HG03565 (cell line): ENCODE data around the gene PPP6R1.

ENCODE experiments used
- ATAC-seq: cut with Tn5 transposase; IDR thresholded peaks from one replicate; pipeline ENCODE4 v1.9.1; 2021; ENCODE audit warnings: mild to moderate bottlenecking, moderate library complexity; ENCODE audit not compliant: unreplicated experiment

The PPP6R1 gene

DNA sequence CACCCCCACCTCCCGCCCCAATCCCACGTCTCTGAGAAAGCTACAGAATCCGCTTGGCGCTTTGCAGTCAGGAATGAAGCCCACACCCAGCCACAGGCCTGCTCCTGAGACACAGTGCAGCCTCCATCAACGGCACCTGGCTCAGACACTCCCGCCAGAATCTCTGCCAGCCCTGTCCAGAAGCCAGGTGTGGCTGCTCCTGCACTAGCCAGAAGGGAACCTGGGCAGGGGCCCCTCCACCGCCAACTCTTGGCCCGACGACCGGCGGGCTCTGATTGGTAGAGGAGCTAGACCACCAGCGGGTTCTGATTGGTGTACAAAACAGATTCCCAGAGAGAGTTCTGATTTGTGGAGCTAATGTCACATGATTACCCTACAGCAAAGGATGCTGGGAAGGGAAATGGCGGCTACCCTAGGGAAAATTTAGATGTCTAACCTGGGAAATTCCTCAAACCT lies 2.9 kb upstream of the PPP6R1 start:
- ATAC-seq = no peak

DNA sequence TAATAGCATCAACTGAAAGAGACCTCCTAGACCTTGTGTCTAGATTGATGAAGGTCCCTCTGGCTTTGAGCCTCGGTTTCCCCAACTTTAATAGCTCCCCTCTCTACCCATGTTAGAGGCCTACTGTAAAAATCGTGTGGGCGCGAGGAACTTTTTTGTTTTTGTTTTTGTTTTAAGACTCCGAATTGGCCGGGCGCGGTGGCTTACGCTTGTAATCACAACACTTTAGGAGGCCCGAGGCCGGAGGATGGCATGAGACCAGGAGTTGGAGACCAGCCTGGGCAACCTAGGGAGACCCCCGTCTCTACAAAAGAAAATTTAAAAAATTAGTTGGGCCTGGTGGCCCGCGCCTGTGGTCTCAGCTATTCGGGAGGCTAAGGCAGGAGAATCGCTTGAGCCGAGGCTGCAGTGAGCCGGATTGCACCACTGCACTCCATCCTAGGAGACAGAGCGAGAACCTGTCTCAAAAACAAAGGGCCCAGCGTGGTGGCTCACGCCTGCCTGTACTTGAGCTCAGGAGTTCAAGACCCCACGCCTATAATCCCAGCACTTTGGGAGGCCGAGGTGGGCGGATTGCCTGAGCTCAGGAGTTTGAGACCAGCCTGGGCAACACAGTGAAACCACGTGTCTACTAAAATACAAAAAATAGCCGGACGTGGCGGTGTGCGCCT lies 858 bp upstream of the PPP6R1 start:
- no peak for ATAC-seq

DNA sequence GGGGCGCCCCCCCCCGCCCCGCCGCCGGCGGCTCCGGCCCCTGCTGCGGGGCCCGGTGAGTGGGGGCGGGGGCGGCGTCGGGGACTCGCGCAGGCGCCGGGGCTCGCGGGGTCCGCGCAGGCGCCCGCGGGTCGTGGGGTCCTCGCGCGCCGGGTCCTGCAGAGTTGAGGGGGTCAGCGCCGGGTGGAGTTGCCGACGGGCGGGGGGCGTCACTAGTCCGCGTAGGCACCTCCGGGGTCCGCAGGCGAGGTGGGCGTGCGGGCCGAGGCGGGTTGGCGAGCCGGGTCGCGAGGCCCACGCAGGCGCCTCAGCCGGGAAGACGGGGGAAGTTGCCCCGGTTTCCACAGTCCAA lies 365 bp downstream of the PPP6R1 start:
- ATAC-seq = peak; percentile 0

DNA sequence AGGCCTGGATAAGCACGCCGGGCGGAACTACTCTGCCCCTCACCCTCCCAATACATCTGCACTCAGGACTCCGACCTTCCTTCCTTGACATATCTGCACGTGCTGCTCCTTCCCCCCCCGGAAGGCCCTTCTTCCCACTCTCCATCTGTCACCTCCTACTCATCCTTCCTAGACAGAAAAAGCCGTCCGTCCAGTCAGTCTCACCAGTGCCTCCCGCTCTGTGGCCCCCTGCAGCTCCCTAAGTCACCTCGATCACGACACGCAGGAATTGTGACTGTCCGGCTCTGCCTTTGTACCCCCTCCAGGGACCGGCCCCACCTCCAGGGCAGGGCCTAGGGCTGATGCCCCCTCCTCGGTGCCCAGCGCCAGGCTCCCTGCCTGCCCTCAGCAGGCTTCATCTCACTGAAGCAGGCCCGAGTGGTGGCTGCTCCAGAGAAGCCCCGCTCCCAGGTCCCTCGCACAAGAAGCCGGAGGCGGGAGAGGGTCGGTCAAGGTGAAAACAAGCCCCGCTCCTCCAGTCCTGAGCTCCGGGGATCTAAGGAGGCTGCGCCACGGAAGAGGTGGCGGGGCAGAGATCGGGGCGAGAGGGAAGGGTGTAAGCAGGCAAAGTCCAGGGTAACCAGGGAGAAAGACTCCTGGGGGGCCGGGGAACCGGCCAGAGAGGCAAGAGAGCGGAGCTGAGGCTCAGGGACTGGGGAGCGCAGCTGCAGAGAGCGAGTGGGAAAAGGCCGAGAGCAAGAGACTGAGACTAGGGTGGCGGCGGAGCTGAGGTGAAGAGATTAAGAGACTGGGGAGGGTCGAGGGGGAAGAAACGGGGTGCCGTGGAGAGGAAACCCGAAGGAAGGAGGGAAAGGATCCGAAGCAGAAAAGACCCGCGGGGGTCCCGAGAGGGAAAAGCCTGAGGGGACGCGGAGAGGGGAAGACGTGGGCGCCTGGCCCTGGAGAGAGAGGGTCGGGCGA lies 1.1 kb downstream of the PPP6R1 start:
- no peak for ATAC-seq

DNA sequence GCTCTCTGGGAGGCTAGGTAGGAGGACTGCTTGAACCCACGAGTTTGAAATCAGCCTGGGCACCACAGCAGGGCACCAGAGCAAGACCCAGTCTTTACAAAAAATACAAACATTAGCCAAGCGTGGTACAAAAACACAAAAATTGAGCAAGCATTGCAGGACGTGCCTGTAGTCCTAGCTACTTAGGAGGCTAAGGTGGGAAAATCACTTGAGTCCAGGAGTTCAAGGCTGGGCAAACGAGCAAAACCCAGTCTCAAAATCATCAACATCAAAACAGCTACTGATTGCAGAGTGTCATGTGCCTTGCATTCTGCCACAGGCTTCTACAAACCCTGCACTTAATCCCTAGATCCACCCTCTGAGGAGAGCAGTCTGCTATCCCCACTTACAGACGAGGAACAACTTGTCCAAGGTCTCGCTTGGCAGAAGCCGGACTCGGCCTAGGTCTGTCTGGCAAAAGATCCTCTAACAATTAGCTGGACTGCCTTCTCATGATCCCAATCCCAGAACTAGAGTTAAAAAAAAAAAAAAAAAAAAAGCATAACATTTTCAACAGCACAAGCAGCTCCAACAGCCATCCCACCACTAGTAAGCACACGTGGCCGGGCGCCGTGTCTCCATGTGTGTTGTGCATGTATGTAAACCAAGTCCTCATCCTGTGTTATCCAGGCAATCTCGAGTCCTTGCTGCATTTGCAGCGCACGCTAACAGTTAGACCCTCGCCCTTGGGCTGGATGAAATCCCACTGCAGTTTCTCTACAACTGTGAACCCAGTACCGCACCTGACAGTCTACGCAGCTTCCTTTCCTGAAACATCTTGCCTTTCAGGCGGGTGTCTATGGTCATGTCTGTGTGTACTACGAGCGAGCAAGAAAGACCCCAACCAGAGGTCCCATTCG lies 2.0 kb downstream of the PPP6R1 start:
- no peak for ATAC-seq

DNA sequence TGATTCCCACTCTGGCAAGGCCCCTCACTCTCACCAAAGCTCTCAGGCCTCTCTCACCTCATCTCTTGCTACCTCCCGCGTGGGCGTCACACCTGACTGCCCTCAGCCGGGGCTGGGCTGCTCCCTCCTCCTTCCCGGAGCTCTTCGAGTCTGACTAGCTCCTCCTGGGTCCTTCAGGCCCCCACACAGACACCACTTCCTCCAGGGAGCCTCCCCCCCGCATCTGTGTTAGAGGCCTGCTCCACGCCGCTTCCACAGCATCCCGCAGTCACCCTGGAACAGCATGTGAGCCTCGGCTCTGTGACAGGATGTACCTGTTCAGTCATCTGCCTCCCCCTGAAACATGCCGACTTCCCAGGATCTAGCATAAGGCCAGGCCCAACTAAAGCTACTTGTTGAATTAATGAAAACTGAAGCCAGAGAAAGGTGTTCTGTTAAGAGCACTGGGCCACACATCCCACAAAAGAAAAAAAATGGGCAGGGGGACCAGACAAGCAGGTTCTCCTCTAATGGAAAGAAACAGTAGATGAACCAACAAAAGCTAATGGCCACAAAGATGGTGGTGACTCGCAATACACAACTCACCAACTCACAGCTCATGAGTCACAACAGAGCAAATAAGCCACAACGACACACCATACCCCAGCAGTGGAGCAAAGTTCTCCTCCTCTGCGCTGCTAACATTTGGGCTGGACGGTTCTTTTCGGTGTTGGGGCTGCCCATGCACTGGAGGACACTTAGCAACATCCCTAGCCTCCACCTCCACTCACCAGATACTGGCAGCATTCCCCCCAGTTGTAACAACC lies 3.0 kb downstream of the PPP6R1 start:
- ATAC-seq = no peak

DNA sequence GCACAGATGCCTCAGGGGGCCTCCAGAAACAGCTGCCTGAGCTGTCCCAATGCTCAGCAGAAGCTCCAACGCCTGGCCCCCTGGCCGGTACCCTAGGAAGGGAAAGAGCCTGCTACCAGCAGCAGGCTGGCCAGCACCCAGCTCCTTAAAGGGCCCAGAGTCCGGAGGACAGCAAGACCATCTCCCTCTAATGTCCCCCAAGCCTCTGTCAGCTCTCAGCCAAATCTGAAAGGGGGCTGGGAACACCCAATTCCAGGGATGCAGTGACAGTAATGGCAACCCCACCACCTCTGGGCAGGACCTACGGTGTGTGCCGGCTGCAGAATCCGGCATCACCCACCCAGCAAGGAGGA lies 4.2 kb downstream of the PPP6R1 start:
- ATAC-seq = no peak

DNA sequence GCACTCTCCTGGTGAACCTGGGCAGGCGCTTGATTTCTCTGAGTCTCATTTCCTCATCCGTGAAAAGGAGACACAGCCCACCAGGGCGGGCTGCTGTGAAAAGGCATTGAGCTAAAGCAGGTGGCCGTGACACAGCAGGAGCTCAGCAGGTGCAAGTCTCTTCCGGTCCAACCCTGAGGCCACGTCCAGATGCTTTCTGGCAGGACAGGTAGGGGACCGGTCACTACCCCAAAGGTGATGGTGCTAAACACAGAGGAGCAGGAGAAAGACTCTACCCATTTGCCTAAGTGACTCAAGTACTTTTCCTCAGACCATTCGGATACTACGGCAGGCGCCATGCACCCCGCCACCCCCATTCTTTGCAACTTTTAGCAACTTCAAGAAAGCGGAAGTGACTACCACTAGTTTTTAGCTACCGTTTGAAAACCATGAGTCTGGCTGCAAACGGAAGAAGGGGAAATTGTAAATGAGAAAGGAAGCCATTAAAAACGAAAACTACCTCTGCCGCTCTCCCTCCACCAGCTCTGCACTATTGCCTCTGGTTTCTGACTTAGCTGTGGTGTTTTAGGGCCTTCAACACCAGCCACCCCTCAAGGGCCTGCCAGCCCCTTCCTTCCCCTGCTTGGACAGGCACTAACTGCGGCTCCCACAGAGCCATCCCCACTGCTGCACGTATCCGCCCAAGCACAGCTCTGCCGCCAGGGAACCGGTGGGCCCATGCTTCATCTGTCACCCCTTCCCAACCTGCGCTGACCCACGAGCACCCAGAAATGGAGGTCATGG lies 4.8 kb downstream of the PPP6R1 start:
- ATAC-seq = no peak

DNA sequence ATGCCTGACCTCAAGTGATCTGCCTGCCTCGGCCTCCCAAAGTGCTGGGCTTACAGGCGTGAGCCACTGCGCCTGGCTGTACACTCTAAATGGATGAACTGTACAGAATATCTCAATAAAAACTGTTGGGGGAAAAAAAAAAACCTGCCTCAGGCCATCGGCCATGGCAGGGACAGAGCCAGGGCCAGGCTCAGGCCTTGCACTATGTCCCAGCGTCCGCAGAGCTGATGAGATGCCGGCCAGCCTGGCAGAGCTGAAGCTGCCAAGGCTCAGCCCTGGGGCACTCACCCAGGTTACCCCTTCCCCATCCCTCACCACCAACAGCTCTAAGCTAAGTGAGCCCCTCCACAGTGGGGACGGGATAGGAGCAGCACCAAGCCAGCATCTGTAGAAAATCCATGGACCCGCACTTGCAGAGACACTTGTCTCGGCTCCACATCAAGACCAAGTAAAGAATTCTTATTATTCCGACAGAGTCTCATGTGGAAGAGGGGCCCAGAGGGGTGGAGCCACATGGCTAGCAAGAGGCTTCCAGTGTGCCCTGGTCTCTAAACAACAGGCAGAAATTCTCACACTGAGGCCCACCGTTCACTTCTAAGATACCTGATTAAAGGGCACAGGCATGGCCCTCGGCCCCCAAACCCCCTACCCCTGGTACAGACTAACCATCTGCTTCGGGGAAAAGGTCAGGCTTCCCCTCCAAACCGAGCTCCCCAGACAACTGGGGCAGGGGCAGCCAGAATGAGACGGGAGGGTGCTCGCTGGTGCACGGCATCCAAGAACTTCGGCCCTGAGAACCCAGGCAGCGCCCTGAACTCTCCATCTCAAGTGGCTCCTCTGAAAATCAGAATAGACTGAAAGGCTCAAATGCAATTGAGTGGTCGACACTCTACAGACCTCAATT lies 5.8 kb downstream of the PPP6R1 start:
- no peak for ATAC-seq

DNA sequence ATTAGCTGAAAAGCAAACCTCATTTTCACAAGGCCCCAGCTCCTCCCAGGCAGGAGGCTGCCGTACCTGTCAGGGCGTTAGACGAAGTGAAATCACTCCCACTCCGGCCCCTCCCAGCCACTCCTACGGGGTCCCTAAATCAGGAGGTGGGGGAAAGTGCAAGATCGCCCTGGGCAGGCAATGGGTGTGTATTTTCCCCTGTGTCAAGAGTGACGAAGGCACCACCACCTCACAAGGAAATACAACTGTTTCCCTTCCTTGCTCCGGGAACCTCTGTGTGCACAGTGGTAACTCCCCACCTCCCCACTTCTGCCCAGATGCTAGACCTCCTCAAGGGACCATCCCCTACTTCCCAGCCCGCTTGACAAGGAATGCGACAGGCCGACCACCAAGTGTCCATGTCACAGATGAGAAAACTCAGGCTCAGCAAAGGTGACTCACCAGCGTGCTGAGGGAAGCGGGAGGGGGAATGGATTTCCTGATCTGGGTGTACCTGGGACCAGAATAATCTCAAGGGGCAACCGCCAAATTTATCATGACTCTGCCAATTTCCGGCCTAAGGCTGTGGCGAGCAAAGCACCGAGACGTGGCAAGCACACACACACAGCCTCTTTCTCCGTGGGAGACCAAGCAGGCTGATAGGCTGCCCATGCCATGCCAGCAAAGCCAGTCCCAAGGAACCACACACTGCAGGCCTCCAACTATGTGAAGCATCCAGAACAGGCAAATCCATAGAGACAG lies 7.3 kb downstream of the PPP6R1 start:
- no peak for ATAC-seq

DNA sequence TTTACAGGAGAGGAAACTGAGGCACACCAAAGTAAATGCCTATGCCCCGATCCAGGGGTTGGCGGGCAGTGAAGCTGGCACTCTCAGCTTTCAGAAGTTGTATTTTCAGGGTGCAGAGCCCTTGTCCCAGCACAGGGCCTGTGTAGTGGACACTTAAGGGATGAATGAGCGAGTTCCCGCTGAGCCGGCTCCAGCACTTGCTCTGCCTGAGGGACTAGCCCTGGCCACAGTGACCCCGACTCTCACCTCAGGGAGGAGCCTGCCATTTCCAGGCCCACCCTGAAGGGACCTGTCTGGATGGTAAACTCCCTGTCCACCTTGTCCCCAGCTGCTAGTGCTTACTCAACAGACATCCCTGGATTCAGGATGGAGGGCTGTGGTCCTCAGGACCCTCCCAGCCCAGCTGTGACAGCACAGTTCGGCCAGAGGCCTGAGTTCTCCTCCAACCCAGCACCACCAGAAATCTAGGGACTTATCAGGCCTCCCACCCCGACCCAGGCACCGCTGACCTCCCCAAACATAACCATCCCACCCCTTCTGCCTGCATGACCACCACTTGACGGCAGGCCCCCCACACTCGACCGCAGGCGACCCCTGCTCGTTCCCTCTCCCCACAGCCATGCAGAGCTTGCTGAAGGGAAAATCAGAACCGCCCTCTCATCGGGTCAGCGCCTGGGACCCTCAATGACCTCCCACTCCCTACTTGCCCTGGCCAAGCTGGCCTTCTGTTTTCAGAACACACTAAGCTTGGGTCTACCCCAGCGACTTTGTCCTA lies 8.4 kb downstream of the PPP6R1 start:
- ATAC-seq = no peak

DNA sequence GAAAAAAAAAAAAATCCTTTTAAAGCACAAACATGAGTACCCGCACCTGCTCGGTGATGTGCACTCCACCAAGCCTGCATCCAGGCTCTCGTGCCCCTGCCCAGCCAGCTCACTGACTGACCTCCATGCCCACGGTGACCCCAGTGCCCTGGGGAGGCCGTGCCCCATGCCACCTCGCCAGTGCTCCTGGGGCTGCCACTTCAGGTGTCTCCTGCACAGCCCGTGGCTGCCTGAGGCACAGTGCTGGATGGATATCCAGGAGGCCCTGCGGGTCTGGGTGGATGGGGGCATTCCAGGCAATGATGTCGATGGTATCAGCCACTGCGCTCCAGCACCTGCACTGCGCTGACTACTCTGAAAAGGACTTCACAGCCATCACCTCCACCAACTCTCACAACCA lies 9.0 kb downstream of the PPP6R1 start:
- ATAC-seq = no peak

DNA sequence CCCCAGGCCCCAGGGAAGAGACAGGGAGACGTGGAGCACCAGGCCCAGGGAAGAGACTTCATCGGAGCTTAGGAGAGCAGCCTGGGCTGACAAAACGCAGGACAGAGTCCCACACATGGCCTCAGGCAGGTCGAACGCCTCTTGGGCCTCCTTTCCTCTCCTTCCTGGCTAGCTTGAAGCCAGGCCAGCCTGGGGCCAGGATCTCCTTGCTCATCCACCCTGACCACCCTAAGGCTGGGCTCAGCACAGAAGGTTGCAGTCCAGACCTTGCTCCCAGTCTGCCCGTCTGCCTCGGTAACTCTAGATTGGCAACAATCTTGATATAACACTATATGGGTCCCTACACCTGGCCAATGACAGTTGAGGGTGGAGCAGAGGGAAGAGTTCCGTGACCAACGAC lies 10.1 kb downstream of the PPP6R1 start:
- no peak for ATAC-seq

DNA sequence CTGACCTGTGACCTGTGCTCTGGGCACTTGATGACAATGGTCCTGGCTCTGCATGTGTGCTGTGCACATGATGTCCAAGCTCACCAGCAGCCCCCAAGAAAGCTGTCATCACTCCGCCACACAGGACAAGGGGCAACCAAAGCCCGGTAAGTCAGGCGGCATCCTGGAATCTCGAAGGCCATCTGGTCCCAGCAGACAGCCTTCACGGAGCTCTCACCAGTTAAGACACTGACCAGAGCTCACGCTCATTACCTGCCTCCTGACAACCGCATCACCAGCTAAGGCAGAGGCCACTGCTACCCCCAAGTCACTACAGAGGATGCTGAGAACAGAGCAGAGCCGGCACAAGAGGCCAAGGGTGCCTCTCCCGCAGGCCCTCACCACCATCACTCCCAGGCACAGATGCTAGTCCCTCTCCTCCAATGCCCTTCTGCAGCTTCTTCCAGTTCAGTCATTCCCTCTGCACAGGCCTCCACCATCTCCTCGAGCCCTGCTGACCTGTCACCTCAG lies 10.6 kb downstream of the PPP6R1 start:
- ATAC-seq = no peak

DNA sequence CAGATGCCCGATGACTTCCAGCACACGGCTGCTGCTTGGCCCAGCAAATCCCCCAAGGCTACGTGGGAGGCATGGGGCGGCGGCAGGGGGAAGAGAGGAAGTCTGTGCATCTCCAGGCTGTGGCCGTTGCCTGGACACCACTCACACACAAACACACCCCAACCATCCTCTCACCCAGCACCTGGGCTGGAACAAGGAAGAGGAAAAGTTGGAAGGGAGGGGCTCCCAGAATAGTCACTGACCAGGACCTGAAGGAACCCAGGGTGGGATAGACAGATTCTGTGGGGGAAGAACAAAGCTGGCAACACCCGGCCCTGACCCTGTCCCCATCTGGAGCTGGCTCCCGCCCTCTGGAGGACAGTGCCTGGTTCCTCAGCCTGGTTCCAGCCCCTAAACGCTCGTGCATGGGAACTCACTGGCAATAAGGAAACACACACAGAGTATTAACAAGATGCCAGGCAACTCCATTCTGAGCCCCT lies 11.2 kb downstream of the PPP6R1 start:
- no peak for ATAC-seq

DNA sequence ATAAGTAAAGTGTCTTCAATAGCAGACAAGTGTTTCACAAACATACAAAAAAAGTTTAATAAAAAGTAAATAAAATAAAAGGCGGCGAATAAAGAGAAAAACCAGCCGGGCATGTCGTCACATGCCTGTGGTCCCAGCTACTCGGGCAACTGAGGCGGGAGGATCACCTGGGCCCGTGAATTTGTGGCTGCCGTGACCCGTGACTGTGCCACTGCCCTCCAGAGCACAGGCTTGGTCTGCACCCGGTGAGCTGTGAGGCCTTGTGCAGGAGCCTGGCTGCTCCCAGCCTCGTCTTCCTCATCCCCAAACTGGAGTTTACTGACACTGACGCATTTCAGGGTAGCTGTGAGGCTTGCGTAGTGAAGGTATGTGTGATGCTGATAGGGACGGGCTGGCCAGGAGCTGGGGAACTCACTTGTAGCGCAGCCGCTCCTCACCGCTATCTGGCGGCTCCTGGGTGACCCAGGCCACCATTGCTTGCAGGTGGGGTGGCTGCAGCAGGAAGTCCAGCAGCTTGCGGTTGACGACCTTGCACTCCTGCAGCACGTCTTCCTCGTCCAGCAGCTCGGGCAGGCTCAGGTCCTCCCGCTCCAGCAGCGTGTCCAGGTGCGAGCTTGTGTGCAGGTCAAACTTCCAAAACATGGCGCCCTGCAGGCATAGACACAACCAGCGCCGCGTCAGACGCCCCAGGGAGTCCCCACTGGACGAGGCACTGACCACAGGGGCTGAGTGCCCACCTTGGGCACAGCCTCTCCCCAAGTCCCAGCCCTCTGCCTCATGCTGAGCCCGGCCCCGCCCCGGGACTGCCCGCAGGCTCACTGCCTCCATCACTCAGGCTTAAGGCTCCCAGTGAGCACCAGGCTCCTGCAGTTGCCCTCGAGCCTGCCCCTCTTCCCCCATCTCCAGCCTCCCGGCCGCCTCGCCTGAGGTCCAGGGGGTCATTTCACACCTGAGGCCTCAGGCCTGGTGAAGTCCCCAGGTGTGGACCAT lies 12.1 kb downstream of the PPP6R1 start:
- no peak for ATAC-seq
